ENCODE results near the gene LDHD. TPM values are rescaled to one million over a fixed set of nuclear protein-coding genes. Genes with fewer than 3 reads are reported as not detected.

Gene LDHD
- polyA plus RNA-seq, 2 of the 4 experiments (the other 2 are of a cell fraction), result 0.79 to 1.1 TPM

DNA sequence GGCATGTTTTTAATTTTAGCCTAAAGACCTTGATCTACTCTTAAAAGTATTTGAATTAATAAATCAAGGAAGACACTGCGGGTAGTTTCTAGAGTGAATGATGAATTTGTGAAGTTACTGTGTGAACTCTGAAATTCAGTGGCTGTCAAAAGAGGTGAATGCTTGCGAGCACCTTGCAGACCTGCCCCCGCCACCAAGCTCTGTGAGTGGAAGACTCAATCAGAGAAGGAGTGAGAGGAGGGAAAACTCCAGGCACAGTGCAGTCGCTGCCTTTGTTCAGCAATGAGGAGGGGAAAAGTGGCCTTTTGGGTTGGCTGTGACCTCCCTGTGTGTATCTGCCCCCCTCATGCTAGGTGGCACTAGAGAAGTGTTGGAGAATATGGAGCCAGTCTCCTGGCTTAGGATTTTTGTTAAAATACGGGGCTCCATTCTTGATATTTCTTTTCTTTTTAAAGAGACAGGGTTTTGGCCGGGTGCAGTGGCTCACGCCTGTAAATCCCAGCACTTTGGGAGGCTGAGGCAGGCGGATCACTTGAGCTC is 53.0 kb downstream of the LDHD start:
- Histone ChIP-seq H3K27ac (peak overlapping the region in 1 of 2 experiments; percentile 66; a peak in 1 of 6 replicates), H3K9me3 (no peaks in the 10 kb centered on the region), H3K4me3 (no peak overlapping the region), H3K4me1 (peaks cover 27% of the 10 kb centered on the region), H3K4me2 (no peak overlapping the region)
- POLR2A ChIA-PET, result no interaction called here
- no peak for FAIRE-seq
- CTCF ChIA-PET, result interaction anchor here (1.0 to 1.6 kb wide), 7 partner anchors 18 to 65 kb away, joined by 3 to 4 read pairs (median 3); partner anchors contain the start of gene ZNRF1
- WGBS (ENCODE audit: missing lambda C conversion rate), result 94% methylated on average over 8 of the region's 8 CpGs
- no peak for ATAC-seq
- TF ChIP-seq JUN (IDR thresholded peaks at IDR 0.05) (no peak), GATA3 (IDR thresholded peaks at IDR 0.05; ENCODE audit: borderline replicate concordance) (no peak), RNF2 (IDR thresholded peaks at IDR 0.05; ENCODE audit: borderline replicate concordance, low read depth) (no peak), HDAC2 (IDR thresholded peaks at IDR 0.05) (no peak), EHF (CRISPR knock-in tag; IDR thresholded peaks at IDR 0.05) (no peak), HEYL (CRISPR knock-in tag; IDR thresholded peaks at IDR 0.05) (no peak), NFE2L2 (conservative IDR thresholded peaks at IDR 0.05; ENCODE audit: low read length) (no peak), RAD21 (conservative IDR thresholded peaks at IDR 0.05 in 1 of 2, IDR thresholded peaks at IDR 0.05 in 1 of 2) (no peak), ZC3H11A (IDR thresholded peaks at IDR 0.05) (no peak), RFX5 (IDR thresholded peaks at IDR 0.05) (no peak), FOSB (CRISPR knock-in tag; IDR thresholded peaks at IDR 0.05) (no peak), MYC (IDR thresholded peaks at IDR 0.05; ENCODE audit: borderline replicate concordance, low read length) (no peak), USF2 (IDR thresholded peaks at IDR 0.05) (no peak), MAFK (IDR thresholded peaks at IDR 0.05; ENCODE audit: partially characterized antibody) (no peak), HOXA7 (CRISPR knock-in tag; IDR thresholded peaks at IDR 0.05) (no peak)
- TF ChIP-seq, protein P1, sequence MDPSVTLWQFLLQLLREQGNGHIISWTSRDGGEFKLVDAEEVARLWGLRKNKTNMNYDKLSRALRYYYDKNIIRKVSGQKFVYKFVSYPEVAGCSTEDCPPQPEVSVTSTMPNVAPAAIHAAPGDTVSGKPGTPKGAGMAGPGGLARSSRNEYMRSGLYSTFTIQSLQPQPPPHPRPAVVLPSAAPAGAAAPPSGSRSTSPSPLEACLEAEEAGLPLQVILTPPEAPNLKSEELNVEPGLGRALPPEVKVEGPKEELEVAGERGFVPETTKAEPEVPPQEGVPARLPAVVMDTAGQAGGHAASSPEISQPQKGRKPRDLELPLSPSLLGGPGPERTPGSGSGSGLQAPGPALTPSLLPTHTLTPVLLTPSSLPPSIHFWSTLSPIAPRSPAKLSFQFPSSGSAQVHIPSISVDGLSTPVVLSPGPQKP (IDR thresholded peaks at IDR 0.05; ENCODE audit: low read depth, low read length), result no peak
- TF ChIP-seq, protein P2, sequence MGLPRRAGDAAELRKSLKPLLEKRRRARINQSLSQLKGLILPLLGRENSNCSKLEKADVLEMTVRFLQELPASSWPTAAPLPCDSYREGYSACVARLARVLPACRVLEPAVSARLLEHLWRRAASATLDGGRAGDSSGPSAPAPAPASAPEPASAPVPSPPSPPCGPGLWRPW (IDR thresholded peaks at IDR 0.05), result no peak
- no peak for DNase-seq (ENCODE audit: low read depth in 1 of 2, low spot score in 1 of 2)

DNA sequence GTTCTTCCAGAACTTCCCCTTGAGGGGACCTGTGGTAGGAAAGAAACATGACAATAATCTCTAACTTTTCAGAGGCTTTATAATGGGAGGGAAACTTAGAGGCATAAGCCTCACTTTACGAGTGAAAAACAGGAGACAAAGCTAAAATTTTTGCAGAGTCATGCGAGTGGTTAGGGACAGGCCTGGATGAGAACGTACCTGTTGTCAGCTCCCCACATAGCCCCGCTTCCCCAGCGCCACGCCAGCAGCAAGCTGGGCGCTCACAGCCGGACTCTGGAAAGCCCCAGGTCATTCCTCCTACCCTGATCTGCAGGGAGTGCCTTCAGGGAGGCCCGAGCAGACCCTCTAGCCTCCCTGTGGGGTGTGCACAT is 53.6 kb downstream of the LDHD start:
- H3K4me3 ChIP-seq, result no peak overlapping the region
- no peak overlapping the region for H3K4me2 ChIP-seq
- ChIA-PET POLR2A (no interaction called here), CTCF (interaction anchor here (0.6 to 1.9 kb wide), 9 partner anchors 10 to 96 kb away, joined by 3 to 7 read pairs (median 3); no protein-coding TSS in a partner anchor)
- H3K27ac ChIP-seq, result peak overlapping the region; percentile 23 to 66; a peak in 3 of 6 replicates
- 88% methylated on average over 9 of the region's 9 CpGs for WGBS (ENCODE audit: missing lambda C conversion rate)
- FAIRE-seq, result no peak
- H3K9me3 ChIP-seq, result no peaks in the 10 kb centered on the region
- H3K4me1 ChIP-seq, result peaks cover 27% of the 10 kb centered on the region
- peak; percentile 28 for TF ChIP-seq MAFK (IDR thresholded peaks at IDR 0.05; ENCODE audit: partially characterized antibody)
- TF ChIP-seq ZNF302 (CRISPR knock-in tag; IDR thresholded peaks at IDR 0.05), result no peak
- no peak for DNase-seq (ENCODE audit: low read depth in 1 of 2, low spot score in 1 of 2)
- no peak for ATAC-seq

DNA sequence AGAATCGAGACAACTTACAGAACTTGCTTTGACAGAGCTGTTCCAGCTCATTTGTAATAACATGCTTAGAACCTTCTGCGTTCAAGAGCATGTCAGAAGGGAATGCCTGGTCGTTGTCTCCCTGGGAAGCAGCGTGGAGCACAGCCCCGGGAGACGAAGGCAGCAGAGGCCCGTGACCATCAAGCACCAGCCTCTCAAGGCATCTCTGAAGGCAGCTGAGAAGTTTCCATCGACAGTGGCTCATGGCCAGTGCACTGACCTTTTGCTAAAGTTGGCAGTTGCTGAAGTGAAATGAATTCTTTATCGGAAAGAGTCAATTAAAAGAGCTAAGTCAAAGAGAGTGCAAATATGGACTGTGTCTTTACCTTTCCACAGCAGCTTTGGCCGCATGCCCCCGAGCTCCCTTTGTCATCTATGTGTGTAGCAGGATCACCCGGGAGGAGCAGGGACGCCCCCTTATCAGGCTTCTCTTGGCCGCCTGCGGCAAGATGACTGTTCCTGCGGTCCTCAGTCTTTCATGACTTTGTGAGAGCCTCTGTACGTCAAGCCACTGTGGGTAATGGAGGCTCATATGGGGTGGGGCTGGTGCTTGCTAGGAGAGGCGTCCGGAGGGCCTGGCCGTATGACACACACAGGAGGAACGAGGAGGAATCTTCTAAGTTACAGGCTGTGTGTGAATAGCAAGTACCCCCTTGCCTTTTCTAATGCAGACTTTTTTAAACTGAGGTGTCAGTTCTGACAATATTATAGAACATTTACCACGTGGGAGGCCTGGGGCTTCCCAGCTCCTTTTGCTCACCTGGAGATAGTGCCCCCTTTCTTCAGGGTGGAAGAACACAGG is 54.2 kb downstream of the LDHD start:
- Histone ChIP-seq H3K4me3 (no peak overlapping the region), H3K27ac (peak overlapping the region; percentile 23 to 66; a peak in 3 of 6 replicates), H3K4me1 (peaks cover 27% of the 10 kb centered on the region), H3K4me2 (no peak overlapping the region), H3K9me3 (no peaks in the 10 kb centered on the region)
- FAIRE-seq, result no peak
- WGBS (ENCODE audit: missing lambda C conversion rate), result 84% methylated on average over 22 of the region's 22 CpGs
- no peak for ATAC-seq
- ChIA-PET POLR2A (no interaction called here), CTCF (interaction anchor here (0.6 to 2.5 kb wide), 9 partner anchors 9 to 96 kb away, joined by 3 to 12 read pairs (median 4); partner anchors contain the start of gene ZNRF1)
- DNase-seq (ENCODE audit: low read depth in 1 of 2, low spot score in 1 of 2), result no peak
- TF ChIP-seq RFX5 (IDR thresholded peaks at IDR 0.05), result no peak
- TF ChIP-seq TFCP2L1 (CRISPR knock-in tag; IDR thresholded peaks at IDR 0.05), result no peak
- TF ChIP-seq MAZ (IDR thresholded peaks at IDR 0.05; ENCODE audit: borderline replicate concordance, low read depth, low read length), result no peak
- no peak for TF ChIP-seq CTCF (IDR thresholded peaks at IDR 0.05)
- TF ChIP-seq MAFK (IDR thresholded peaks at IDR 0.05; ENCODE audit: partially characterized antibody), result no peak
- no peak for TF ChIP-seq NR3C1 (IDR thresholded peaks at IDR 0.05)
- TF ChIP-seq USF2 (IDR thresholded peaks at IDR 0.05), result no peak
- no peak for TF ChIP-seq HOXA7 (CRISPR knock-in tag; IDR thresholded peaks at IDR 0.05)
- TF ChIP-seq FOSB (CRISPR knock-in tag; IDR thresholded peaks at IDR 0.05), result no peak
- TF ChIP-seq E2F6 (IDR thresholded peaks at IDR 0.05; ENCODE audit: borderline replicate concordance, low read depth), result no peak
- TF ChIP-seq, protein P3, sequence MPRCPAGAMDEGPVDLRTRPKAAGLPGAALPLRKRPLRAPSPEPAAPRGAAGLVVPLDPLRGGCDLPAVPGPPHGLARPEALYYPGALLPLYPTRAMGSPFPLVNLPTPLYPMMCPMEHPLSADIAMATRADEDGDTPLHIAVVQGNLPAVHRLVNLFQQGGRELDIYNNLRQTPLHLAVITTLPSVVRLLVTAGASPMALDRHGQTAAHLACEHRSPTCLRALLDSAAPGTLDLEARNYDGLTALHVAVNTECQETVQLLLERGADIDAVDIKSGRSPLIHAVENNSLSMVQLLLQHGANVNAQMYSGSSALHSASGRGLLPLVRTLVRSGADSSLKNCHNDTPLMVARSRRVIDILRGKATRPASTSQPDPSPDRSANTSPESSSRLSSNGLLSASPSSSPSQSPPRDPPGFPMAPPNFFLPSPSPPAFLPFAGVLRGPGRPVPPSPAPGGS (IDR thresholded peaks at IDR 0.05), result no peak
